Psoas muscle (tissue), 8 donors: ENCODE measurements around the gene PNPLA5. TPM values are rescaled to one million over a fixed set of nuclear protein-coding genes. Genes with fewer than 3 reads are reported as not detected.
A peak's percentile ranks its signal among the peaks of the same experiment; 100 is the strongest.

Experiments
- ATAC-seq, 4 donors: fragments of 200-7000 bp; cut with Tn5 transposase; one replicate each; pipeline ENCODE4 v1.9.1; 2020; ENCODE audit warnings: moderate library complexity in 3 of 4, mild to moderate bottlenecking in 2 of 4
- DNase-seq, 2 donors: peaks; one replicate each; pipeline ENCODE4 v3.0.0-alpha.2; 2020
- H3K27ac ChIP-seq: fragments of 200-600 bp; one replicate; pipeline ENCODE4 v1.8.0; 2022
- H3K27me3 ChIP-seq, 3 donors: fragments of 200-600 bp in 1 of 3; one replicate each; pipeline versions ENCODE4 v1.6.1 to v1.8.0; 2013 to 2022; ENCODE audit warnings: low read length in 2 of 3, mild to moderate bottlenecking in 2 of 3, moderate library complexity in 1 of 3; ENCODE audit not compliant: insufficient read depth in 3 of 3
- H3K36me3 ChIP-seq, 2 donors: fragments of 200-600 bp in 1 of 2; one replicate each; pipeline versions ENCODE4 v1.6.1 to v1.8.0; 2013 to 2022; ENCODE audit warnings: low read depth in 1 of 2, mild to moderate bottlenecking in 1 of 2, moderate library complexity in 1 of 2; ENCODE audit not compliant: insufficient read depth in 1 of 2
- H3K4me1 ChIP-seq: fragments of 200-600 bp; one replicate; pipeline ENCODE4 v1.8.0; 2022
- H3K4me3 ChIP-seq: fragments of 200-600 bp; one replicate; pipeline ENCODE4 v1.8.0; 2022; ENCODE audit warnings: mild to moderate bottlenecking
- H3K9me3 ChIP-seq: fragments of 200-600 bp; one replicate; pipeline ENCODE4 v1.8.0; 2022
- CTCF ChIP-seq: fragments of 200-600 bp; IDR thresholded peaks from one replicate; pipeline ENCODE4 v1.8.0; 2022; ENCODE audit warnings: antibody characterized with exemption
- WGBS, 3 donors: extraction: QIAGEN DNeasy Blood & Tissue Kit; methylation state at CpG; one replicate each; pipeline versions ENCODE4 v1.1.6 to v1.1.7; 2013; 5-methylcytosine and 5-hydroxymethylcytosine counted together
- intact Hi-C, 2 donors: fragments of 100-400 bp; cut with DNase I; formaldehyde crosslinking; loops; one replicate each; pipeline versions ENCODE4 v1.11.0 to v1.14.2; 2022
- polyA plus RNA-seq, 3 donors: library from polyadenylated mRNA; stranded (reverse); fragments of 200-250 nt; gene quantifications; one replicate each; pipeline ENCODE4 v1.2.3, GENCODE V29; 2013
- total RNA-seq, 4 donors: library from RNA; stranded (reverse); fragmentation: NEBNext Ultra II Directional in 2 of 4; extraction: Animal tissue kit (Norgen Biotek cat#: 25700) in 2 of 4; gene quantifications; one replicate each; pipeline versions ENCODE4 v1.2.1 to v1.2.4, GENCODE V29; 2021 to 2023
- donor health status: healthy with polysubstance abuse.
- donor health status: DM: no; HTN: no; CAD: no; lungs with moderate emphysema.
- donor health status: Bipolar disorder and iron deficiency.
- donor health status: healthy.
- donor health status: DM: yes; HTN: yes; CAD: no.
- donor health status: DM: no; HTN: no; CAD: no.
- donor health status: DM: no; HTN: no; CAD: no.
- donor health status: DM: yes; HTN: yes; CAD: no.

PNPLA5 gene
- total and polyA plus RNA-seq, 7 donors: 0.01 to 0.18 TPM; not detected in 5

GRCh38 chr22:43851058-43851978 is 40.5 kb downstream of the PNPLA5 start:
- ATAC-seq (no peak), DNase-seq (peak in 1 of 2 donors; percentile 21)
- intact Hi-C loops: no loop called here
- no peaks in the 10 kb centered on the region for H3K9me3 ChIP-seq
- no peak overlapping the region for H3K27ac ChIP-seq
- H3K27me3 ChIP-seq: peaks cover 0 to 43% (median 4%) of the 10 kb centered on the region in 3 donors
- no peaks in the 10 kb centered on the region for H3K4me1 ChIP-seq
- H3K4me3 ChIP-seq: no peak overlapping the region
- H3K36me3 ChIP-seq: no peaks in the 10 kb centered on the region
- WGBS, 3 donors: 64 to 76% (median 70%) methylated on average over 13 of the region's 13 CpGs
- no peak for TF ChIP-seq CTCF

GRCh38 chr22:43850529-43850928 is 41.3 kb downstream of the PNPLA5 start:
- TF ChIP-seq CTCF: no peak
- Histone ChIP-seq H3K4me3 (no peak overlapping the region), H3K27me3 (peaks cover 0 to 45% (median 4%) of the 10 kb centered on the region in 3 donors), H3K9me3 (no peaks in the 10 kb centered on the region), H3K27ac (no peak overlapping the region), H3K4me1 (no peaks in the 10 kb centered on the region), H3K36me3 (no peaks in the 10 kb centered on the region)
- DNase-seq: peak in 1 of 2 donors; percentile 19
- ATAC-seq: no peak
- 57 to 70% (median 60%) methylated on average over 12 of the region's 12 CpGs for WGBS, 3 donors
- intact Hi-C loops: no loop called here

- H3K36me3 ChIP-seq: no peaks in the 10 kb centered on the region
- intact Hi-C loops: no loop called here
- no peaks in the 10 kb centered on the region for H3K9me3 ChIP-seq
- DNase-seq (peak in 1 of 2 donors; percentile 3), ATAC-seq (no peak)
- no peak overlapping the region for H3K27ac ChIP-seq
- TF ChIP-seq CTCF: no peak
- H3K4me3 ChIP-seq: no peak overlapping the region
- WGBS, 3 donors: 59 to 63% (median 59%) methylated on average over 13 of the region's 13 CpGs
- H3K4me1 ChIP-seq: no peaks in the 10 kb centered on the region
- peaks cover 0 to 46% (median 4%) of the 10 kb centered on the region in 3 donors for H3K27me3 ChIP-seq
These were observed 42.1 kb downstream of the PNPLA5 start for GRCh38 chr22:43849731-43850130.

- Histone ChIP-seq H3K27me3 (peaks cover 0 to 38% (median 4%) of the 10 kb centered on the region in 3 donors), H3K36me3 (no peaks in the 10 kb centered on the region), H3K27ac (no peak overlapping the region), H3K4me3 (no peak overlapping the region), H3K4me1 (no peaks in the 10 kb centered on the region), H3K9me3 (no peaks in the 10 kb centered on the region)
- 33 to 37% (median 34%) methylated on average over 14 to 16 of the region's 16 CpGs for WGBS, 3 donors
- intact Hi-C loops: no loop called here
- TF ChIP-seq CTCF: peak; percentile 9
- ATAC-seq (peak in 3 of 4 donors; percentile 55 to 70 (median 64)), DNase-seq (peak in 1 of 2 donors; percentile 48)
These were observed 43.2 kb downstream of the PNPLA5 start for GRCh38 chr22:43848366-43849171.
